Activated CD4-positive, alpha-beta T cell treated with anti-CD3 and anti-CD28 coated beads, Interleukin-2, amount 50 U/mL, for 24 hours (primary cell): ENCODE results near the gene ICAM5.
A peak's percentile ranks its signal among the peaks of the same experiment; 100 is the strongest.
"Not testable (repeated sequence)": the region's sequence is repeated elsewhere in the genome, so short reads cannot be mapped to it uniquely, and the experiment has no call there.

ENCODE experiments used
- DNase-seq, 2 donors: peaks; one replicate each; pipeline ENCODE4 v3.0.0-alpha.2; 2020; ENCODE audit warnings: low read depth in 1 of 2, low spot score in 1 of 2

ICAM5 gene

GRCh38 chr19:10289836-10290356 lies at the start of gene ICAM5:
ICAM5 (plus strand) TSS chr19:10289952; CDS start chr19:10290044, 92 bp downstream.
- DNase-seq, result peak in 1 of 2 donors; percentile 20

- DNase-seq, result not testable (repeated sequence)
Measured at GRCh38 chr19:10241826-10242449, 47.8 kb upstream of the ICAM5 start.

GRCh38 chr19:10243606-10244005 lies 46.1 kb upstream of the ICAM5 start:
- DNase-seq, result no peak

- DNase-seq, result no peak
Measured at GRCh38 chr19:10245189-10245939, 44.4 kb upstream of the ICAM5 start.

GRCh38 chr19:10246511-10246910 lies 43.2 kb upstream of the ICAM5 start:
- no peak for DNase-seq

- peak; percentile 92 to 95 for DNase-seq
Measured at GRCh38 chr19:10251792-10252694, 37.7 kb upstream of the ICAM5 start, which contains the start of gene MRPL4. MRPL4 (plus strand) TSS chr19:10252214; CDS start chr19:10252254, 40 bp downstream.

GRCh38 chr19:10252707-10253106 lies 37.0 kb upstream of the ICAM5 start:
- no peak for DNase-seq

- DNase-seq, result no peak
Measured at GRCh38 chr19:10254244-10254643, 35.5 kb upstream of the ICAM5 start.

- DNase-seq, result no peak
Measured at GRCh38 chr19:10255358-10255757, 34.4 kb upstream of the ICAM5 start.

- DNase-seq, result no peak
Measured at GRCh38 chr19:10256551-10256950, 33.2 kb upstream of the ICAM5 start.

GRCh38 chr19:10256970-10257615 lies 32.7 kb upstream of the ICAM5 start:
- no peak for DNase-seq

- DNase-seq, result no peak
Measured at GRCh38 chr19:10258080-10258710, 31.6 kb upstream of the ICAM5 start.

- peak; percentile 79 to 87 for DNase-seq
Measured at GRCh38 chr19:10259162-10259905, 30.4 kb upstream of the ICAM5 start.

- peak; percentile 42 to 59 for DNase-seq
Measured at GRCh38 chr19:10260141-10260584, 29.6 kb upstream of the ICAM5 start.

GRCh38 chr19:10262771-10263170 lies 27.0 kb upstream of the ICAM5 start:
- DNase-seq, result no peak

GRCh38 chr19:10266706-10267105 lies 23.0 kb upstream of the ICAM5 start:
- no peak for DNase-seq

GRCh38 chr19:10268071-10268470 lies 21.7 kb upstream of the ICAM5 start:
- DNase-seq, result no peak

GRCh38 chr19:10269333-10270179 lies 20.2 kb upstream of the ICAM5 start:
- peak; percentile 80 to 81 for DNase-seq
